Activated naive CD8-positive, alpha-beta T cell treated with anti-CD3 and anti-CD28 coated beads, Interleukin-2, amount 50 U/mL, for 16 hours (primary cell): ENCODE data around the gene PDPK1.

Experiments
- DNase-seq: peaks from one replicate; pipeline ENCODE4 v3.0.0-alpha.2; 2020; ENCODE audit warnings: low read depth, low spot score

The PDPK1 gene

DNA sequence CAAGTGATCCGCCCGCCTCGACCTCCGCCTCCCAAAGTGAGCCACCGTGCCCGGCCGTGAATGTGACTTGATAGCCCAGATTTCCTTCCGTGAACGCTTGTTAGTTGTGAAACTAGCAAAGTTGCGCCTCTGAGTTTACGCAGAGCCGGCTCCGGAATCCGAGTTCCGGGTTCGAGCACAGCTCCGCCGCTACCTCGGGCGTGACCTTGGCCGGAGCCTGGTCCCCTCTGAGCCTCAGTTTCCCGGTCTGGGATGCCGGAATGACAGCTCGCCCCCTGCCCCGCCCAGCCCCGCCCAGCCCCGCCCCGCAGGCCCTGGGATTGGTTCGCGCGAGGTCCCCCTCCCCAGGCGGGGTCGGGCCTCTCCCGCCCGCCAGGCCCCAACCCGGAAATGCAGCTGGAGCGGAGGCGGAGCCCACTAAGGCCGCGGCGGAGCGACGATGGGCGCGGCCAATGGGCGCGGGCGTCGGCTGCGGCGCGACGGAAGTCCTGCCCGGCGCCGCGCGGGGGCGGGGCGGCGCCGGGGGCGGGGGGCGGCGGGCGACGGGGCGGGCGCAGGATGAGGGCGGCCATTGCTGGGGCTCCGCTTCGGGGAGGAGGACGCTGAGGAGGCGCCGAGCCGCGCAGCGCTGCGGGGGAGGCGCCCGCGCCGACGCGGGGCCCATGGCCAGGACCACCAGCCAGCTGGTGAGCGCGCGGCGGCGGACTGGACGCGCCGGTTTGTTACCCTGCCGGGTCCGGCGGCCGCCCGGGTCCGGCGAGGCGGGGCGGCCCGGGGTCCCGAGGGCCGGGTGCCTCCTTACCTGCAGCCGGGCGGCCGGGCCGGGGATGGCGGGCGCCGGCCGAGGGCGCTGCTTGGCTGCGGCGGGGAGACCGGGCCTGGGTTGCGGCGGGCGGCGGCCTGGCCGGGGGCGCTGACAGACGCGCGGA, at the start of gene PDPK1:
PDPK1 (plus strand) TSS at position 571 of the 929 bp plus-strand sequence; CDS start at position 663, 92 bp downstream.
- peak; percentile 87 for DNase-seq

- DNase-seq, result no peak
Observed at GRCh38 chr16:2489581-2489980, 48.2 kb upstream of the PDPK1 start.

DNA sequence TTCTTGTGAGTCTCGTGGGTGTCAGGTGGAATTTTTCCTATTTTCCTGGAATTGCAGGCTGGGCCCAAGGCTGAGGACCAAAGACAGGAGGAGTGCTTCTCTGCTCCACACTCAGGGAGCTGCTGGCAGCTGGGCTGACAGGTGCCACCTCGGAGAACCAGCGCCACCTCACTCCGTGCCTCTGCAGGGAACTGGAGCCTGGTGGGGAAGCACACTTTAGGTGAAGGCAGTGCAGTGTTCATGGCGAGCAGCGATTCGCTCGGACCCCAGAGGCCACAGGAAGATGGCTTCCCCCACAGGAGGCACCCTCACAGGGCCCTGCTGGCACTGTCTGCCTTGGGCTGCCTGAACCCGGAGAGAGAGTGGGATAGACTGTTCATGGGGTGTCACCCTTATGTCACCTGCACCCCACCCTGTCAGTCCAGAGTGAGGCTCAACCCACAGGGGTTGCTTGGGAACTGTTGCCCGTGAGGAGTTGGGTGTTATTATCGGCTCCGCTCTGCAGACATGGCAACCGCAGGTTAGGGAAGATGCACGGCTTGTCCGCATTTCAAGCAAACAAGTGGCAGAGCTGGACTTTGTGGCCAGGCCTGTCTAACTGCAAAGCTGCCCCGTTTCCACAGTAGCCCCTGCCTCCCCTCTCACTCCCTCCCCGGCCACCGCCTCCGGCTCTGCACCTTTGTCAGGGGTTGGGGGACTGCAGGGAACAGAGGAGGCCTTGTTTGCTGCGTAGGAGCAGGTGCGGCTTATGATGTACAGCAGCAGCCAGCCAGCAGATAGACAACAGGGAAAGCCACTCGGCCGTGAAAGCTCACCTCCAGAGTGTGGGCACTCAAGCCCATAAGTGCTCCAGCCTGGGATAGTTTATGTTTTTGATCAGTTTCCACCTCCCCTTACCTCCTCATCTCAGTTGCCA, 47.4 kb upstream of the PDPK1 start:
- DNase-seq, result no peak

DNA sequence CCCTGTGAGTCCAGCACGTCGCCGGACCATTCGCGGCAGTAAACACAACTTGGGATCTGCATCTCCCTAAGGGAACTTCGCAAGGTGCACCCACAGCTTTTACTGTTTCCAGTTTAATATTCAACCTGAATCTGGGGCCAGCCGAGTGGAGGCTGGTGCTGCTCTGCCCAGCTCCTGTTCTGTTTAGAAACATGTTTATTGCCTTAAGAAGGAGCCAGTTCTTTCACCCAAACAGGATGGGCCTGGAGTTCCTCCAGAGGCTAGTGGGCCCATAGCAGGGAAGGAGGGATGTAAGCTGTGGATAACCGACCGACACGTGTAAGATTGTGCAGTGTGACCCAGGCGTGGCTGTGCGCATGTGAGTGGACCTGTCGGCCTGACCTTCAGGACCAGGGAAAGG, 45.5 kb upstream of the PDPK1 start:
- DNase-seq, result no peak

- DNase-seq, result no peak
Observed at GRCh38 chr16:2493605-2494004, 44.2 kb upstream of the PDPK1 start.

DNA sequence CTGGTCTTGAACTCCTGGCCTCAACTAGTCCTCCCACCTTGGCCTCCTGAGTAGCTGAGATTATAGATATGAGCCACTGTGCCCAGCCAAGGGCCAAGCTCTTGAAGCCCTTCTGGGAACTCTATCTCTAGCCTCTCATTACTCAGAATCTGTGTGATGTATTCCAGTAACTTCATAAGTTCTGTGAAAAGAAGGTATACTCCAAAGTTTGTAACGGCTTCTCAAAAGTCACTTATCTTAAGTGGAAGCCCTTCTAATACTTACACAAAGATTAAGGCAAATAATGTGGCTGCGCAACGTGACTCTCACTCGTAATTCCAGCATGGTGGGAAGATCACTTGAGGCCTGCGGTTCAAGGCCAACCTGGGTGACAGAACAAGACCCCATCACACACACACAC, 43.2 kb upstream of the PDPK1 start:
- DNase-seq, result no peak

DNA sequence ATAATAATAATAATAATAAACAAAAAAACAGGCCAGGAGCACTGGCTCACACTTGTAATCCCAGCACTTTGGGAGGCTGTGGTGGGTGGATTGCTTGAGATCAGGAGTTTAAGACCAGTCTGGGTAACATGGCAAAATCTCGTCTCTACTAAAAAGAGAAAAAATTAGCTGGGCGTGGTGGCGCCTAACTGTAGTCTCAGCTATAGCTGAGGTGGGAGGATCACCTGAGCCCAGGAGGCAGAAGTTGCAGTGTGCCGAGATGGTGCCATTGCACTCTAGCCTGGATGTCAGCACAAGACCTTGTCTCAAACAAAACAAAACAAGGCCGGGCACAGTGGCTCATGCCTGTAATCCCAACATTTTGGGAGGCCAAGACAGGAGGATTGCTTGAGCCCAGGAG, 42.8 kb upstream of the PDPK1 start:
- DNase-seq, result no peak

DNA sequence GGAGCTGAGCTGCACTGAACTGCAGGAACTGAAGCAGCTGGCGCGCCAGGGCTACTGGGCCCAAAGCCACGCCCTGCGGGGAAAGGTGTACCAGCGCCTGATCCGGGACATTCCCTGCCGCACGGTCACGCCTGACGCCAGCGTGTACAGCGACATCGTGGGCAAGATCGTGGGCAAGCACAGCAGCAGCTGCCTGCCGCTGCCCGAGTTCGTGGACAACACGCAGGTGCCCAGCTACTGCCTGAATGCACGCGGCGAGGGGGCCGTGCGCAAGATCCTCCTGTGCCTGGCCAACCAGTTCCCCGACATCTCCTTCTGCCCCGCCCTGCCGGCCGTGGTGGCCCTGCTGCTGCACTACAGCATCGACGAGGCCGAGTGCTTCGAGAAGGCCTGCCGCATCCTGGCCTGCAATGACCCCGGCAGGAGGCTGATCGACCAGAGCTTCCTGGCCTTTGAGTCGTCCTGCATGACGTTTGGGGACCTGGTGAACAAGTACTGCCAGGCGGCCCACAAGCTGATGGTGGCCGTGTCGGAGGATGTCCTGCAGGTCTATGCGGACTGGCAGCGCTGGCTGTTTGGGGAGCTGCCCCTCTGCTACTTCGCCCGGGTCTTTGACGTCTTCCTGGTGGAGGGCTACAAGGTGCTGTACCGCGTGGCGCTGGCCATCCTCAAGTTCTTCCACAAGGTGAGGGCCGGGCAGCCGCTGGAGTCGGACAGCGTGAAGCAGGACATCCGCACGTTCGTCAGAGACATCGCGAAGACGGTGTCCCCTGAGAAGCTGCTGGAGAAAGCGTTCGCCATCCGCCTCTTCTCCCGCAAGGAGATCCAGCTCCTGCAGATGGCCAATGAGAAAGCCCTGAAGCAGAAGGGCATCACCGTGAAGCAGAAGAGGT, 41.4 kb upstream of the PDPK1 start:
- no peak for DNase-seq

DNA sequence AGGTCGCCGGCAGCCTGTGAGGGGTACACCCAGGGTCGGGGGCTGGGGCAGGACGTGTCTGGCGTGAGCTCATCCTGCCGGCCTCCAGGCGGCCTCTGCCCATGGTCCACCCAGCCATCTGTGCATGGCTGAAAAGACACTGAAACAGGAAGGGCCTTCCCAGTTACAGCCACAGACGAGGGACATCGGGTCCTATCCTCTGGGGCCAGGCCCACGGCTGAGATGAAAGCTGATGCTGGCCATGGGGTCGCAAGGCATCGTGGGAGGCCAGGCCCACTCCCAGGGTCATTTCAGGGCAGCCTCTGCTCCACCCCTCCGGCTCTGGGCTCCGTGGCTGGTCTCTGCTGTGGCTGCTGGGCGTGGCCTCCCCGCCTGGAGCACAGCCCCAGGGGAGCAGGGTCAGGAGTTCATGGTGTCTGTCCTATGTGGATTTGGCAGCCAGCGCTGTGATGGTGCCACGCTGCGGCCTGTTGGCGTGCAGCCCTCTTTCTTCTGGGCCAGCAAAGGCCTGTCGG, 40.6 kb upstream of the PDPK1 start:
- no peak for DNase-seq

DNA sequence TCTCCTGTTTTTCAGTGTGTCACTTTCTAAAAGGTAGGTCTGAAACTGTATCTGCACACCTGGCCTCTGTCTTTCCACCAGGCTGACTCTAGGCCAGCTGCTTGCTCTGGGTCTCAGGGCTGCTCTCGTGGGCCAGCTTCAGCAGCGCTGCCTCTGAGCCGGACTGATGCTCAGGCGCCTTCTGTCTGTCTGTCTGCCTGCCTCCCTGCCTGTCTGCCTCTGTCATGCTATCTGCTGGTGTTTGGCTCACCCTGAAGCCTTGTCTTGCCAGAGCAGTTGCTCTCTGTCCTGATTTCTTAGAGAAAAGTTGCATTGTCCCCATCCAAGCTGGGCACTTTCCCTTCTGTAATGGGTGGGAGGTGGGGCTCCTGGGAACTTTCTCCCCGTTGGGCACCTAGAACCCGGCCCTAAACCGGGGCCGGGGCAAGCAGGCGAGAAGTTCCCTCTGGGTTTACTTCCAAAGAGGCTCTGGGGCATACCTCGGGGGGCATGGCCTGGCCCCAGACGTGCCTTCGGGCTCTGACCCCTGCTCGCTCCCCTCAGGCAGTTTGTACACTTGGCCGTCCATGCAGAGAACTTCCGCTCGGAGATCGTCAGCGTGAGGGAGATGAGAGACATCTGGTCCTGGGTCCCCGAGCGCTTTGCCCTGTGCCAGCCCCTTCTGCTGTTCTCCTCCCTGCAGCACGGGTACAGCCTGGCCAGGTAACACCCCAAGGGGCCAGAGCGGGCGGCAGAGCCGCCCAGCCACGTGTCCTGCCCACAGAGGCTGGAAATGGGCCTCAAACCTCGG, 39.9 kb upstream of the PDPK1 start:
- no peak for DNase-seq

DNA sequence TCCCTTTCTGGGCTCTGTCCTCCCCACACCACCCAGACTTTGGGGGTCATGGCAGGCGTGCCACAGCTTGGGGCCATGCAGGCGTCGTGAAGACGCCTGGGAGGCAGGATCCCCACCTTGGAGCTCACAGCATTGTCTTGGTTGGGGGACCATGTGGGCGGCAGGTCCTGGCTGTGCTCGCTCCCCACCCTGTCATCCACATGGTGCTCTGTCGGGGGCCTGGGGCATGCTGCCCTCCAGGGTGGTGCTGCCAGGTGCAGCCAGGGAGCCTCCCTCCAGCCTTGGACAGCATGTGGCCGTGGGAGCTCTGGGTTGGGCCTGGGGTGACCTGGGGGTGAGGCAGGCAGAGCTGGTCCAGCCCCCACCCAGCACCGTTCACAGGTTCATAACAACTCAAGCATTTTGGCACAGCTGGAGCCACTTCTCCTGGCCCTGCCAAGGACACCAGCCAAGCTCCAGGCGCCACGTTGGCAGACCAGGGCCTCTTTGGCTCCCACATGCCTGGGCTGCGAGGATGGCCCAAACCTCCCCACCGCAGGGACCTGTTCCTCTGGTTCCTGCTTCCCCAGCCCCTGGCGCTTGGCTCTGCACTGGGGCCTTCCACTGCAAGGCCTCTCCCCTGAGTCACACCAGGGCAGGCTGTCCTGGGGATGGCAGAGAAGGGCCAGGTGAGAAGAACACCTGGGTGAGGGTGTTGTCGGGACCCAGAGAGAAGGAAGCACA, 39.1 kb upstream of the PDPK1 start:
- no peak for DNase-seq

GRCh38 chr16:2499454-2499853, 38.4 kb upstream of the PDPK1 start:
- no peak for DNase-seq

- no peak for DNase-seq
Observed at GRCh38 chr16:2499890-2500429, 37.9 kb upstream of the PDPK1 start.

DNA sequence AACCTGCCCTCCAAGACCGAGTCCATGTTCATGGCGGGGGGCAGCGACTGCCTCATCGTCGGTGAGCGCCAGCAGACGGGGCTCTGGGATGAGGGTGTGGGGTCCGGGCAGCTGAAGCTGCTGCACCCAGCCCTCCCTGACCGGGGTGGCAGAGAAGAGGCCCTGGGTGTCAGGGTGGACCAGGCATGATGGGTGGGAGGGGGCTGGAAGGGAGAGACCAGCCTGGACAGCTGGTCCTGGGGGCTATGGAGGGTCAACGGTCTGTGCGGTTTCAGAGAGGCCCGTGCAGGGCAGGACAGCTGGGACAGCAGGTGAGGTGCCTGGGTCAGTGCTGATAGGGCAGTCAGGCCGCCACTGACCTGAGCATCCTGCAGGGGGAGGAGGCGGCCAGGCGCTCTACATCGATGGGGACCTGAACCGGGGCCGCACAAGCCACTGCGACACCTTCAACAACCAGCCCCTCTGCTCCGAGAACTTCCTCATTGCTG, 37.3 kb upstream of the PDPK1 start:
- DNase-seq, result no peak

GRCh38 chr16:2500918-2501750, 36.7 kb upstream of the PDPK1 start:
- peak; percentile 60 for DNase-seq

DNA sequence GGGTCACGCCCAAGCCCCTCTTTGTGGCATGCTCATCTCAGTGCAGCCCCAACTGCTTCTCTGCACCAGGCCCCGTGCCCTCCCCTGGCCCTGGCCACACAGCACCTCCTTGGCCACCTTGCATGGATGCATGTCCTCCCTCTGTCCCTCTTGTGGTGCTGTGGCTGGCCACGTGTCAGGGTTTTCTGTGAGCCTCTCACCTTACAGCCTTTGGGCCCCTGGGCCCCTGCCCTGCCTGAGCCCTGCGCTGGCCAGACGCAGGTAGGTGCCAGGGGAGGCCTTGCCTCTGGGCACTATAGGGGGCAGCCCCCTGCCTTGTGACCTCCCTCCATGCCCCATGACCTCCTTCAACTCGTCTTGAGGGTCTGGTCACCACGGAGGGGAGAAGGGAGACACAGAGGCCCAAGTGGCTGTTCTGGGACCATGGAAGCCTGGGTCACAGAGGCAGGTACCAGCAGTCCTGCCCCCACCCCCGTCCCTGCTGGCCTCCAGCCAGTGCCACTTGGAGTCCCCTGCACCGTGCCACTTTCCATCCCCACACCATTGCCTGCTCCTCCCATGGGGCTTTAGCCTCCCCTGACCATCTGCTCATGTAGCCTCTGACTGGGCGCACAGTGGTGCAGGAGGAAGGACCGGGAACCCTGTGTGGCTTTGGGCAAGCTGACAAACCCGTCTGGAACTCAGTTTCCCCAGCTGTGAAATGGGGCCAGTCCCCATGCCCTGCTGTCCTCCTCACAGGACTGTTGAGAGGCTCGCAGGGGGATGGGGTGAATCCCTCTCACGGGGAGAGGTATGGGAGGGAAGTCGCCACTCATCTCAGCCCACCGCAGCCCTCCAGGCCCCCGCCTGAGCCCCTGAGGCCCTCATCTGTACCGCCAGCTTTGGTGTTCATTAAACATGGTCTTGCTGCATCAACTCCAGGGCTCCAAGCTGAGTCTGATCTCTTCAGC, 35.6 kb upstream of the PDPK1 start:
- no peak for DNase-seq

DNA sequence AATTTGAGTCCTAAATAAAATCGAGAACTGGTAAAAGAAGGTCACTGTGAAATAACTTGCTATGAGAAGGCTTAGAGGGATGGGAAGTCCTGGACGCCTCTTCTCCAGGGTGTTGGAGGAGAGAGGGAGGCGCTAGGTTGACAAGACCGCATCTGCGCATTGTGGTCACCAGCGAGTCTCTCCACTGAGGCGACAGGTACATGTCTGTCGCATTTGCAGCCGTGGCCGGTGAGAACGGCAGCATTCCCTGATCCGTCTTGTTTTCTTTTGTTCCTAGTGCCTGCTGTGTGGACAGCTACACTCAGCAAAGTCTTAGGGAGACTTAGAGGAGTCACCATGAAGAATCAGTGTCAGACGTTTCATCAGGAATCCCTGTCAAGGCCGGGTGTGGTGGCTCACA, 32.1 kb upstream of the PDPK1 start:
- DNase-seq, result no peak
